ENCODE data around the gene C1RL. TPM values are rescaled to one million over a fixed set of nuclear protein-coding genes. Genes with fewer than 3 reads are reported as not detected.

Gene C1RL
- total and polyA plus RNA-seq, 2 of the 4 experiments (the other 2 are of a cell fraction), result 9.1 to 12.3 TPM

DNA sequence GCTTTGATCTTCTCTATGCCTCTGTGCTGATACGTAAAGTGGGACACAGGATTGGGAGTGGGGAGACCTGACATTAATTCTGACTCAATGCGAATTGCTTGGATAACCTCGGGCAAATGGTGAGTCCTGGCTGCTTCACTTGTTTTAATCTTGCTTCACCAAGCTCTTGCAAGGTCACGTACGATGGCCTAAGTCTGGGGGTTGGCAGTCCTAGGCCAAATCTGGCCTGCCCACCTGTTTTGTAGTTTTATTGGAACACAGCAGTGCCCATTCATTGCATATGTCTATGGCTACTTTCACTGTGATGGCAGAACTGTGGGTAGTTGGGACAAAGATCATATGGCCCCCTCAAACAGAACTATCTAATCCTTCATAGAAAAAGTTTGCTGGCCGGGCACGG is 34.5 kb upstream of the C1RL start:
- intact Hi-C loops (cut with micrococcal nuclease) (no loop called here), dilution Hi-C loops (cut with HindIII; ENCODE audit: low sequenced_read_pairs, unreplicated experiment) (no loop called here), in situ Hi-C loops (cut with MboI; ENCODE audit: low sequenced_read_pairs) (no loop called here)
- Histone ChIP-seq H2BK15ac (ENCODE audit: low read depth, low read length) (no peak overlapping the region), H3K36me3 (ENCODE audit: control insufficient read depth, insufficient read depth, low read length) (peaks cover 35% of the 10 kb centered on the region), H3K9me1 (ENCODE audit: insufficient read depth, low read length) (no peaks in the 10 kb centered on the region), H4K91ac (ENCODE audit: insufficient read depth, low read depth, low read length) (no peak overlapping the region), H3K4ac (ENCODE audit: low read depth, low read length) (no peak overlapping the region), H2BK5ac (ENCODE audit: low read depth, low read length, poor library complexity, severe bottlenecking) (no peak overlapping the region), H2AFZ (replicated peaks; ENCODE audit: low read length, poor library complexity) (no peak overlapping the region), H3K23ac (ENCODE audit: low read depth, low read length) (no peak overlapping the region), H3K18ac (ENCODE audit: low read depth, low read length) (no peak overlapping the region), H3K14ac (replicated peaks; ENCODE audit: low read depth, low read length) (no peak overlapping the region), H3K56ac (ENCODE audit: extremely low read depth, insufficient read depth, low read length) (no peak overlapping the region), H2AK5ac (ENCODE audit: low read depth, low read length) (no peak overlapping the region), H4K5ac (ENCODE audit: low read depth, low read length) (no peak overlapping the region), H3K9ac (ENCODE audit: low read depth, low read length) (no peak overlapping the region), H4K20me1 (ENCODE audit: insufficient read depth, low read length) (0 out of 2 replicates have a peak, but pooled peaks cover 3% of the 10 kb centered on the region), H2AK9ac (replicated peaks; ENCODE audit: low read depth, low read length, poor library complexity) (no peak overlapping the region), H2BK120ac (ENCODE audit: low read depth, low read length) (no peak overlapping the region), H3K27me3 (ENCODE audit: control insufficient read depth, insufficient read depth, low read length) (no peaks in the 10 kb centered on the region), H3K4me1 (ENCODE audit: control insufficient read depth, insufficient read depth, low read length) (peaks cover 2% of the 10 kb centered on the region; the same call in 1 of the 2 replicates), H3K79me1 (ENCODE audit: low read depth in 1 of 2, low read length in 2 of 2) (no peaks in the 10 kb centered on the region), H2BK20ac (ENCODE audit: low read depth, low read length) (no peak overlapping the region), H4K8ac (ENCODE audit: low read depth in 2 of 2, low read length in 2 of 2) (no peak overlapping the region), H3K27ac (ENCODE audit: insufficient read depth, low read length) (no peak overlapping the region), H3K4me3 (ENCODE audit: insufficient read depth, low read depth, low read length) (no peak overlapping the region), H3K9me3 (ENCODE audit: control insufficient read depth, insufficient read depth, low read length) (no peaks in the 10 kb centered on the region), H3K4me2 (ENCODE audit: low read depth, low read length) (no peak overlapping the region)
- CTCF ChIA-PET, result no interaction called here
- ATAC-seq (ENCODE audit: low read depth) (no peak), DNase-seq (no peak)
- BruUV-seq (replicated peaks), result no TSS peak
- TF ChIP-seq BHLHE40 (IDR thresholded peaks at IDR 0.05; ENCODE audit: low read depth, low read length), result no peak
- TF ChIP-seq SMC3 (IDR thresholded peaks at IDR 0.05; ENCODE audit: low read depth, low read length), result no peak
- no peak for TF ChIP-seq CHD1 (IDR thresholded peaks at IDR 0.05; ENCODE audit: low read depth, low read length)
- no peak for TF ChIP-seq CEBPB (IDR thresholded peaks at IDR 0.05; ENCODE audit: low read depth, low read length)
- no peak for TF ChIP-seq POLR2A (IDR thresholded peaks at IDR 0.05; ENCODE audit: low read depth, low read length)
- no peak for TF ChIP-seq MAZ (IDR thresholded peaks at IDR 0.05; ENCODE audit: borderline replicate concordance, low read depth, low read length)
- TF ChIP-seq RFX5 (IDR thresholded peaks at IDR 0.05; ENCODE audit: low read depth, low read length), result no peak
- POLR2A ChIA-PET (ENCODE audit: unreplicated experiment), result no interaction called here
- WGBS, 2 experiments (ENCODE audit: extremely low coverage in 2 of 2, insufficient read length in 1 of 2), result 100% methylated on average over 2 of the region's 7 CpGs; no CpG with 5 or more reads in 1 of the 2 experiments

Measured in IMR-90 (cell line).